Measurements from ENCODE around the gene B3GNT3. TPM values are rescaled to one million over a fixed set of nuclear protein-coding genes. Genes with fewer than 3 reads are reported as not detected.

The B3GNT3 gene
- total RNA-seq, 1 experiment from 2014 or later, result 2.8 TPM

DNA sequence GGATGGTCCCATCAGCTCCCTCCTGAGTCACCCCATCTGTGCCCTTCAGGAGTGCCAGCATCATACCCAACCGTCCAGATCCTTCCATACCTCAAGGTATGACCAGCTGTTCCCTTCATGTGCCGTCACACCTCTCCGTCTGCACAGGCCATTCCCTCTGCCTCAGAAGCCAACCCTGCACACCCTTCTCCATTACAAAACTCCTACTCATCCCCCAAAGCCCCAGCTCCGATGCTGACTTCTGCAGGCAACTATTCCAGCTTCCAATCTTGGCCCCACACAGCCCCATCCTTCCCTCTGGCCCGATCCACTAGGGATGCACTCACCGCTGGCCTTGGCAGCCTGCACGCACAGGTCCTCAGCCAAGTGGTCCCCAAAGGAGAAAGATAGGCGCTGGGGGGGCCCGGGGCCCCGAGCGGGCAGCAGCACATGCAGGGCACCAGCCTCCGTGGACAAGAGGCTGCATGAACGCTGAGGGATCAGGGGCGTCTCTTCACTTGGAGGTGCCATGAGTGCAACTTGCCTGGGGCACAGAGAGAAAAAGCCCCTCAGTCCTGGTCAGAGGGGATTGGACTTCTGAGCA, 49.1 kb downstream of the B3GNT3 start:
- TF ChIP-seq, protein P1, sequence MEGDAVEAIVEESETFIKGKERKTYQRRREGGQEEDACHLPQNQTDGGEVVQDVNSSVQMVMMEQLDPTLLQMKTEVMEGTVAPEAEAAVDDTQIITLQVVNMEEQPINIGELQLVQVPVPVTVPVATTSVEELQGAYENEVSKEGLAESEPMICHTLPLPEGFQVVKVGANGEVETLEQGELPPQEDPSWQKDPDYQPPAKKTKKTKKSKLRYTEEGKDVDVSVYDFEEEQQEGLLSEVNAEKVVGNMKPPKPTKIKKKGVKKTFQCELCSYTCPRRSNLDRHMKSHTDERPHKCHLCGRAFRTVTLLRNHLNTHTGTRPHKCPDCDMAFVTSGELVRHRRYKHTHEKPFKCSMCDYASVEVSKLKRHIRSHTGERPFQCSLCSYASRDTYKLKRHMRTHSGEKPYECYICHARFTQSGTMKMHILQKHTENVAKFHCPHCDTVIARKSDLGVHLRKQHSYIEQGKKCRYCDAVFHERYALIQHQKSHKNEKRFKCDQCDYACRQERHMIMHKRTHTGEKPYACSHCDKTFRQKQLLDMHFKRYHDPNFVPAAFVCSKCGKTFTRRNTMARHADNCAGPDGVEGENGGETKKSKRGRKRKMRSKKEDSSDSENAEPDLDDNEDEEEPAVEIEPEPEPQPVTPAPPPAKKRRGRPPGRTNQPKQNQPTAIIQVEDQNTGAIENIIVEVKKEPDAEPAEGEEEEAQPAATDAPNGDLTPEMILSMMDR (IDR thresholded peaks at IDR 0.05; ENCODE audit: insufficient read depth in 1 of 2, low read depth in 1 of 2, low read length in 1 of 2, severe bottlenecking in 1 of 2, unreplicated experiment in 1 of 2), result no peak
- Histone ChIP-seq H3K4me3 (ENCODE audit: low read depth, low read length) (no peak overlapping the region), H3K4me1 (no peaks in the 10 kb centered on the region), H3K27me3 (replicated peaks; ENCODE audit: control insufficient read depth, insufficient read depth, low read length) (no peaks in the 10 kb centered on the region), H3K9me3 (no peaks in the 10 kb centered on the region), H3K36me3 (ENCODE audit: control insufficient read depth, insufficient read depth, low read length) (no peaks in the 10 kb centered on the region)
- Mint-ChIP-seq H3K36me3 (ENCODE audit: insufficient read depth, unreplicated experiment) (no peaks in the 10 kb centered on the region), H3K4me1 (ENCODE audit: low read depth, unreplicated experiment) (no peaks in the 10 kb centered on the region), H3K9me3 (ENCODE audit: unreplicated experiment) (no peaks in the 10 kb centered on the region), H3K4me3 (ENCODE audit: unreplicated experiment) (no peak overlapping the region), H3K27me3 (ENCODE audit: insufficient read depth, unreplicated experiment) (no peaks in the 10 kb centered on the region), H3K27ac (ENCODE audit: unreplicated experiment) (no peak overlapping the region)
- intact Hi-C loops (cut with micrococcal nuclease; ENCODE audit: unreplicated experiment), result no loop called here
- ChIA-PET POLR2A (no interaction called here), CTCF (no interaction called here)
- no peak for DNase-seq
- BruUV-seq (replicated peaks), result no TSS peak

DNA sequence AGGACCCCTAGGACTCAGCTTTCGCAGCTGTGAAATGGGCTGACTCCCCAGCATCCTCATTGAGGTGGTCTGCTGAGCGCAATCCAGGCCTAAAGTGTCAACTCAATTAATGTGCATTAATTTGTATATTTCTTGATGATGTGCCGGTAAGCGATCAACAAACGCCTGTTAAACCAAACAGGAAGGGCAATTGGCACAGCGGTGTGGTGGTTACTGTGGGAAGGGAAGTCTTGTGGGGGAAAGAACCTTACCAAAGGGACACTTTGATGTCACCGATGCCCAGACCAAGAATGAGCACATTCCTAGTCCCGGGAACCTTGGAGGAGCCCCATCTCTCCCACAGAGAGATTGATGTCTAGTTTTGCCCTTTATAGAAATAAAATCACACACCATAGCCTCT, 51.2 kb downstream of the B3GNT3 start:
- Mint-ChIP-seq H3K4me1 (ENCODE audit: low read depth, unreplicated experiment) (no peaks in the 10 kb centered on the region), H3K9me3 (ENCODE audit: unreplicated experiment) (no peaks in the 10 kb centered on the region), H3K36me3 (ENCODE audit: insufficient read depth, unreplicated experiment) (no peaks in the 10 kb centered on the region), H3K4me3 (ENCODE audit: unreplicated experiment) (no peak overlapping the region), H3K27ac (ENCODE audit: unreplicated experiment) (no peak overlapping the region), H3K27me3 (ENCODE audit: insufficient read depth, unreplicated experiment) (no peaks in the 10 kb centered on the region)
- Histone ChIP-seq H3K4me1 (no peaks in the 10 kb centered on the region), H3K9me3 (no peaks in the 10 kb centered on the region), H3K27me3 (replicated peaks; ENCODE audit: control insufficient read depth, insufficient read depth, low read length) (no peaks in the 10 kb centered on the region), H3K36me3 (ENCODE audit: control insufficient read depth, insufficient read depth, low read length) (no peaks in the 10 kb centered on the region), H3K4me3 (ENCODE audit: low read depth, low read length) (no peak overlapping the region)
- ChIA-PET CTCF (no interaction called here), POLR2A (interaction anchor here (0.5 kb wide), 1 partner anchor 13 kb away, joined by 3 read pairs; the partner anchor contains the start of gene RPL18A)
- no peak for DNase-seq
- no TSS peak for BruUV-seq (replicated peaks)
- intact Hi-C loops (cut with micrococcal nuclease; ENCODE audit: unreplicated experiment), result no loop called here
- TF ChIP-seq, protein P1 (IDR thresholded peaks at IDR 0.05; ENCODE audit: insufficient read depth in 1 of 2, low read depth in 1 of 2, low read length in 1 of 2, severe bottlenecking in 1 of 2, unreplicated experiment in 1 of 2), result no peak

DNA sequence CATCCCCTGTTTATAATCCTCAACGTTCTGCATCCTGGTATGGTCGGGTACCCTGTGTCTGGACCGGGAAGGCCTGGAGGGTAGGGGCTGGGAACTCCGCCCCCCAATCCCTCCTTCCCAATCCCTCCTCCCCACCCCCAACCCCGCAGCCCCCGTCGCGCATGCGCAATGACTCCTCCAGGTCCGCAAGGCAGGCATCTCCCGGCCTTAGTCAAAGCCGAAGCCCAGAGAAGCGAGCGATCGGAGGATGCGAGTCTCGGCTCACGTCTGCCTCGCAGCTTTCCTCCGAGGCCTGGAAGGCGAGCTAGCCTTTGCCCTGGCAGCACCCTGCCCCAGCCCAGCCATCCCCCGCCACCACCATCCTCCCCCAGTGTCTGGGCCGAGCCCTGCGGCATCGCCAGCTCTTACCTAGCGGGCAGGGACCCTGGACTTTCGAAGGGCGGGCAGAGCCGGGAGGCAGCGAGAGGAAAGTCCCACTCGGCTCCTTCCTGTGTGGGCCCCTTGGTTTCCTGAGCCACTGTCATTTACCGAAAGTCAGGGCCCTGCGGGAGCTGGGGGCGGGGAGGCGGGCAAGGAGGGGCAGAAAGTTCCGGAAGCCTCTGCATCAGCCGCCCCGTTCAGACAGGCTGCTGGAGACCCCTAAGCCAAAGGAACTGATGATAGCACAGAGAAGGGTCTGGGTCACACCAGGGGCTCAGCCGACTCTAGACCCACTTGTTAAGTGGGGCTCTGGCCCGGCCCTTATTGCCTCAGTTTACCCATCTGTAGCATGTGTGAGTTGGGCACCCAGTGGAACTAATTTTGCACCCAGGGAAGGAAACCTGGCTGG, 52.8 kb downstream of the B3GNT3 start, which contains the start of gene JAK3:
Gene JAK3 (minus strand): TSS at position 445 of the 829 bp plus-strand sequence. CDS start 3,565 bp downstream, outside the sequence.
- no TSS peak for BruUV-seq (replicated peaks)
- intact Hi-C loops (cut with micrococcal nuclease; ENCODE audit: unreplicated experiment), result no loop called here
- ChIA-PET POLR2A (no interaction called here), CTCF (no interaction called here)
- H3K9me3 ChIP-seq, result no peaks in the 10 kb centered on the region
- no peak within 1 kb of the TSS; the same call in 1 of the 2 replicates for H3K4me3 ChIP-seq (ENCODE audit: low read depth, low read length)
- H3K9me3 Mint-ChIP-seq (ENCODE audit: unreplicated experiment), result no peaks in the 10 kb centered on the region
- TF ChIP-seq, protein P1 (IDR thresholded peaks at IDR 0.05; ENCODE audit: insufficient read depth in 1 of 2, low read depth in 1 of 2, low read length in 1 of 2, severe bottlenecking in 1 of 2, unreplicated experiment in 1 of 2), result no peak
- H3K4me1 ChIP-seq, result no peaks in the 10 kb centered on the region
- no peaks in the 10 kb centered on the region for H3K27me3 ChIP-seq (replicated peaks; ENCODE audit: control insufficient read depth, insufficient read depth, low read length)
- no peak within 1 kb of the TSS for H3K4me3 Mint-ChIP-seq (ENCODE audit: unreplicated experiment)
- no peaks in the 10 kb centered on the region for H3K27me3 Mint-ChIP-seq (ENCODE audit: insufficient read depth, unreplicated experiment)
- H3K27ac Mint-ChIP-seq (ENCODE audit: unreplicated experiment), result no peak within 1 kb of the TSS
- no peaks in the 10 kb centered on the region for H3K36me3 Mint-ChIP-seq (ENCODE audit: insufficient read depth, unreplicated experiment)
- no peaks in the 10 kb centered on the region for H3K4me1 Mint-ChIP-seq (ENCODE audit: low read depth, unreplicated experiment)
- no peak for DNase-seq
- no peaks in the 10 kb centered on the region for H3K36me3 ChIP-seq (ENCODE audit: control insufficient read depth, insufficient read depth, low read length)

All from Caco-2 (cell line).